Heart right ventricle (tissue), 16 donors: ENCODE data around the gene ZC2HC1C. TPM values are rescaled to one million over a fixed set of nuclear protein-coding genes. Genes with fewer than 3 reads are reported as not detected.

Experiments
- ATAC-seq, 8 donors: fragments of 200-7000 bp; cut with Tn5 transposase; one replicate each; pipeline ENCODE4 v1.9.1; 2020; ENCODE audit warnings: mild to moderate bottlenecking in 8 of 8, moderate library complexity in 8 of 8, moderate number of reproducible peaks in 1 of 8
- DNase-seq, 2 donors: peaks; one replicate each; pipeline ENCODE4 v3.0.0-alpha.2; 2020
- H3K27ac ChIP-seq, 10 donors: fragments of 200-600 bp; sonication (generic) in 2 of 10; one replicate each; pipeline versions ENCODE4 v1.5.0 to v1.8.0; 2020 to 2022; ENCODE audit warnings: mild to moderate bottlenecking in 3 of 10
- H3K27me3 ChIP-seq, 7 donors: fragments of 200-600 bp; one replicate each; pipeline ENCODE4 v1.8.0; 2021 to 2022; ENCODE audit warnings: mild to moderate bottlenecking in 2 of 7
- H3K36me3 ChIP-seq, 9 donors: fragments of 200-600 bp; sonication (generic) in 1 of 9; one replicate each; pipeline versions ENCODE4 v1.5.0 to v1.8.0; 2020 to 2022; ENCODE audit warnings: mild to moderate bottlenecking in 2 of 9
- H3K4me1 ChIP-seq, 9 donors: fragments of 200-600 bp; sonication (generic) in 1 of 9; one replicate each; pipeline versions ENCODE4 v1.5.0 to v1.8.0; 2020 to 2022; ENCODE audit warnings: mild to moderate bottlenecking in 4 of 9
- H3K4me3 ChIP-seq, 10 donors: fragments of 200-600 bp; sonication (generic) in 2 of 10; one replicate each; pipeline versions ENCODE4 v1.5.0 to v1.8.0; 2020 to 2022; ENCODE audit warnings: mild to moderate bottlenecking in 7 of 10, moderate library complexity in 2 of 10
- H3K9me3 ChIP-seq, 11 donors: fragments of 200-600 bp in 10 of 11; sonication (generic) in 2 of 11; one replicate each; pipeline versions ENCODE4 v1.5.0 to v1.8.0; 2013 to 2022; ENCODE audit warnings: mild to moderate bottlenecking in 2 of 11, control low read depth in 1 of 11, moderate library complexity in 1 of 11
- CTCF ChIP-seq, 9 donors: fragments of 200-600 bp; sonication (generic) in 2 of 9; IDR thresholded peaks; one replicate each; pipeline versions ENCODE4 v1.5.0 to v1.8.0; 2021 to 2022; ENCODE audit warnings: antibody characterized with exemption in 9 of 9, mild to moderate bottlenecking in 5 of 9, moderate library complexity in 1 of 9
- WGBS, 2 donors: extraction: QIAGEN DNeasy Blood & Tissue Kit; methylation state at CpG; one replicate each; pipeline ENCODE4 v1.1.7; 2013; ENCODE audit warnings: inconsistent platforms in 1 of 2; 5-methylcytosine and 5-hydroxymethylcytosine counted together
- intact Hi-C, 10 donors: fragments of 100-400 bp; cut with DNase I; formaldehyde crosslinking; loops; one replicate each; pipeline versions ENCODE4 v1.11.1 to v1.14.2; 2022
- polyA plus RNA-seq, 2 donors: library from polyadenylated mRNA; stranded (reverse); fragments of 200-250 nt; gene quantifications; one replicate each; pipeline ENCODE4 v1.2.3, GENCODE V29; 2013
- total RNA-seq, 10 donors: library from RNA; stranded (reverse); fragmentation: NEBNext Ultra II Directional in 3 of 10; extraction: Animal tissue kit (Norgen Biotek cat#: 25700) in 3 of 10; gene quantifications; one replicate each; pipeline versions ENCODE4 v1.2.1 to v1.2.4, GENCODE V29; 2021 to 2023
- donor health status: Arrhythmogenic right ventricular cardiomyopathy.
- donor health status: ischemic (EF 13 %, LVEDD 7.1; RV severe dilation, severe dysfunction).
- donor health status: healthy with polysubstance abuse.
- donor health status: DM: no; HTN: yes; CAD: no.
- donor health status: DM: no; HTN: no; CAD: no.
- donor health status: ischemic (EF 25% LVEDD 6.9; RV normal size, moderate dysfunction).
- donor health status: ischemic (EF 25% LVEDD 5.7; RV mildly dilated, moderate dysfunction).
- donor health status: healthy.
- donor health status: DM: yes; HTN: yes; CAD: no.
- donor health status: Ischemic cardiomyopathy.
- donor health status: ischemic (EF 35%, LVEDD 5.7; RV mildly dilated, moderate dysfunction).
- donor health status: nonischemic (EF 11% LVEDD 7.7; RV severe dilation, severe dysfunction).
- donor health status: DM: yes; HTN: yes; CAD: no.
- donor health status: PGD.
- donor health status: ischemic (EF 29% LVEDD 5.4; RV normal size, mild dysfunction).
- donor health status: nonischemic (EF 23%, LVEDD 6.1; RV moderate dilation, normal function).

ZC2HC1C gene
- total and polyA plus RNA-seq, 12 donors, result 3.7 to 14.6 (median 8.9) TPM

- WGBS, 2 donors, result 75 to 78% methylated on average over 1 of the region's 1 CpG
- Histone ChIP-seq H3K27ac (no peak overlapping the region), H3K27me3 (no peaks in the 10 kb centered on the region), H3K4me3 (no peak overlapping the region), H3K9me3 (no peaks in the 10 kb centered on the region), H3K4me1 (peaks cover 0 to 25% (median 15%) of the 10 kb centered on the region in 9 donors), H3K36me3 (peaks cover 0 to 89% (median 13%) of the 10 kb centered on the region in 9 donors)
- ATAC-seq, result no peak
- intact Hi-C loops, result no loop called here
- DNase-seq, result no peak
- no peak for TF ChIP-seq CTCF (IDR thresholded peaks at IDR 0.05)
These were observed 28.9 kb upstream of the ZC2HC1C start for GRCh38 chr14:75040507-75040906.

DNA sequence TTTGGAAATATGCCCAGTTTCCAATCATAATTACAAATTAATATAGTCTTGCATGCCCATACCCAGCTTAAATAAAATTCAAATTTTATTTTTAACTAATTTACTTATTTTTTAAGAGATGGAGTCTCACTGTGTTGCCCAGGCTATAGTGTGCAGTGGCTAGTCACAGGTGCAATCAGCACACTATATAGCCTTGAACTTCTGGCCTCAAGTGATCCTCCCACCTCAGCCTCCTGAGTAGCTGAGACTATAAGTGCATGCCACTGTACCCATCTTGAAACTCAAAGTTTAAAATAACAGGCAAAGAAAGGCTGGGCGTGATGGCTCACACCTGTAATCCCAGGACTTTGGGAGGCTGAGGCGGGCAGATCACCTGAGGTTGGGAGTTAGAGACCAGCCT is 28.5 kb upstream of the ZC2HC1C start:
- TF ChIP-seq CTCF (IDR thresholded peaks at IDR 0.05), result no peak
- H3K27ac ChIP-seq, result no peak overlapping the region
- 96 to 100% methylated on average over 2 of the region's 2 CpGs for WGBS, 2 donors
- DNase-seq, result no peak
- no peak for ATAC-seq
- H3K36me3 ChIP-seq, result peaks cover 0 to 85% (median 9%) of the 10 kb centered on the region in 9 donors
- intact Hi-C loops, result no loop called here
- no peak overlapping the region for H3K4me3 ChIP-seq
- H3K4me1 ChIP-seq, result peaks cover 0 to 30% (median 18%) of the 10 kb centered on the region in 9 donors
- H3K9me3 ChIP-seq, result no peaks in the 10 kb centered on the region
- no peaks in the 10 kb centered on the region for H3K27me3 ChIP-seq

DNA sequence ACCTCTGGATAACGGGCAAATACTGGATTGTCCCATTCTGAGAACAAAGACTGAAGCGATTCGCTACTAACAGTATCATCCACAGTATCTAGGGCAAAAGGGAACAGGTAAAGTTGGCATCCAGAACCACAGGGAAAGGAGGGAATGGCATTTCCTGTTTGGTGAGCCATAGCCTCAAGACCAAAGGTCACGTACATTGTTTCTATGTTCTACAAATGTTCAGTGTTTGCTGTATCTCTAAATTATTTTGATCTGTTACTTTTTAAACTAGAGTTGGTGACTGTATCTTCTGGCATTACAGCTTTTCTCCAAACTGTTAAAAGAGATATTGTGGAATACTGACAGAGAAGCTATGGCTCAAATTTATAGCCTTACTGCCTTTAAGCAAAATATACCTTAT is 27.8 kb upstream of the ZC2HC1C start:
- ATAC-seq (no peak), DNase-seq (no peak)
- Histone ChIP-seq H3K27me3 (no peaks in the 10 kb centered on the region), H3K27ac (no peak overlapping the region), H3K4me1 (peaks cover 0 to 37% (median 19%) of the 10 kb centered on the region in 9 donors), H3K9me3 (no peaks in the 10 kb centered on the region), H3K36me3 (peaks cover 0 to 78% (median 9%) of the 10 kb centered on the region in 9 donors), H3K4me3 (no peak overlapping the region)
- TF ChIP-seq CTCF (IDR thresholded peaks at IDR 0.05), result no peak
- intact Hi-C loops, result no loop called here
- 92 to 93% methylated on average over 4 of the region's 4 CpGs for WGBS, 2 donors

- Histone ChIP-seq H3K9me3 (no peaks in the 10 kb centered on the region), H3K27me3 (no peaks in the 10 kb centered on the region), H3K27ac (no peak overlapping the region), H3K36me3 (peaks cover 0 to 74% (median 9%) of the 10 kb centered on the region in 9 donors), H3K4me3 (no peak overlapping the region), H3K4me1 (peaks cover 0 to 39% (median 19%) of the 10 kb centered on the region in 9 donors)
- ATAC-seq (no peak), DNase-seq (no peak)
- intact Hi-C loops, result no loop called here
- 62 to 70% methylated on average over 6 of the region's 6 CpGs for WGBS, 2 donors
- no peak for TF ChIP-seq CTCF (IDR thresholded peaks at IDR 0.05)
These were observed 27.4 kb upstream of the ZC2HC1C start for GRCh38 chr14:75042035-75042434.
